ENCODE results near the gene EDEM1.
A peak's percentile ranks its signal among the peaks of the same experiment; 100 is the strongest.
"Not testable (repeated sequence)": the region's sequence is repeated elsewhere in the genome, so short reads cannot be mapped to it uniquely, and the experiment has no call there.

The EDEM1 gene

DNA sequence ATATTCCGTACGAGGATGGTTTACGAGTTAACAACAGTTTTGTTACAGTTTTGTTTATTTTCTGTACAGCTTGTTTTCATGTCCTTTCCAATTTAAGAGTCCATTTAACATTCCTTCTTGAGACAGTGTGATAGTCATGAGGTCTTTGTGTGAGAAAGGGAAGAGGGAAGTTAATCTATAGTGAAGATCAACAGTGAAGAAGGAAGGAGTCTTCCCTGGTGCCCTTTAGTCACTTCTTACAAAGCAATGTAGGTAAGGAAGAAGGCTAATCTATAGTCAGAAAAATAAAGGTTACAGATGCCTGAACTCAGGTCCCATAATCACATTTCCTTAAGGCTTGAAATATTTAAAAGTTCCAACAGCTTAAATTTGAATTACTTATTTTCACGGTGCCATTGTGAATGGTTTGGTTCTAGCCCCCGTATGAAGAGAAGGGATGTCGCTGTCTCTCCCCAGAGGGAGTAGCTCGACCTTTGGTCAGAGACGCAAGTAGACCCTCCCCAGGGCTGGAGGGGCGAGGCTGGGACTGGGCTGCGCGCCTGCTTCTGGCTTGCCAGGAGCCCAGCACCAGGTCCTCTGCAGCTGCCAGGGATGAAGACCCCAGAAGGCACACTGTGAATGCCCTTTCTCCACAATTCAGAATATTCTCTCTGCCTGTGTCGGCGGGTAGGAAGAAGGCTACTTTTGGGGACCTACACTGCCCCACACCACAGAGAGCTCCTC lies 34.9 kb downstream of the EDEM1 start:
- no peak for DNase-seq (ENCODE audit: low read depth)
- H3K4me3 ChIP-seq (ENCODE audit: low read depth, low read length): no peak overlapping the region

DNA sequence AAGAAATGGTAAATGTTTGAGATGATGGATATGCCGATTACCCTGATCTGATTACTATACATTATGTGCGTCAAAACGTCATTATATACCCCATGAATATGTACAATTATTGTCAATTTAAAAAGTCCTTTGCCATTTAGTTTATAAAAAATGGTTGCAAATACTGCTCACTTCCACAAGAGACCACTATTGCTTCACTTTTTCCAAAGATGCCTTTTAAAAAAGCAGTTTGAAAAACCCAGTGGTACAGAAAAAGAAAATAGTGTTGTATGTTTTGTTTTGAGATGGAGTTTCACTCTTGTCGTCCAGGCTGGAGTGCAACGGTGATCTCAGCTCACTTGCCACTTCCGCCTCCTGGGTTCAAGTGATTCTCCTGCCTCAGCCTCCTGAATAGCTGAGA lies 39.3 kb downstream of the EDEM1 start:
- peak; percentile 7 for DNase-seq (ENCODE audit: low read depth)
- no peak overlapping the region for H3K4me3 ChIP-seq (ENCODE audit: low read depth, low read length)

GRCh38 chr3:5227812-5228211 lies 40.3 kb downstream of the EDEM1 start:
- no peak for DNase-seq (ENCODE audit: low read depth)
- no peak overlapping the region for H3K4me3 ChIP-seq (ENCODE audit: low read depth, low read length)

DNA sequence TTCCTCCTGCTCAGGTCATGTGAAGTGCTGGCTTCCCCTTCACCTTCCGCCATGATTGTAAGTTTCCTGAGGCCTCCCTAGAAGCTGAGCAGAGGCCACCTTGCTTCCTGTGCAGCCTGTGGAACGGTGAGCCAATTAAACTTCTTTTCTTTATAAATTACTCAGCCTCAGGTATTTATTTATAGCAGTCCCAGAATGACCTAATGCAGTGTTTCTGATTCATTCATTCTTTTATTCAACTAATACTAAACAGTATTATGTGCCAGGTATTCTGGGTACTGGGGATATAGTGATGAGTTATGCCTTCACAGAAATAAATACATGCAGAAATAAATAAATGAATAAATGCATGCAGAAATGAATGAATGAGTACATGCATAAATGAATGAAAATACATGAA lies 41.9 kb downstream of the EDEM1 start:
- no peak overlapping the region for H3K4me3 ChIP-seq (ENCODE audit: low read depth, low read length)
- no peak for DNase-seq (ENCODE audit: low read depth)

GRCh38 chr3:5231074-5231473 lies 43.6 kb downstream of the EDEM1 start:
- H3K4me3 ChIP-seq (ENCODE audit: low read depth, low read length): no peak overlapping the region
- no peak for DNase-seq (ENCODE audit: low read depth)

DNA sequence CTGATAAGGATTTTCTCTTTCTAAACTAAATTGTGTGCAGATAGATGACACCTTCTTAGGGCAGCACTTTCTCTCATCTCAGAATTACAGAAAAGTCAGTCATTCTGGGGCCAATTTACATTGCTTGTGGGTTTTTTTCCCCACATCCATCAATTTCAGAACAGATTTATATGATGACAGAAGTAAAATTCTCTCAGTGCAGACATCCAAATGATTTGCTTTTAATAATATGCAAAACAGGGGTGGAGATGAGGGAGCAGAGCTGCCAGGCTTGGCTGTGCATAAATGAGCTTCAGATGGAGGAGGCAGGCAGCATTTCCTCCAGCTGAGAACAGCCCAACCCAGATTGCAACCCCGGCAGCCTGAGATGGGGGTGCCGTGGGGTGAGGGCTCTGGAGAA lies 44.0 kb downstream of the EDEM1 start:
- no peak for DNase-seq (ENCODE audit: low read depth)

DNA sequence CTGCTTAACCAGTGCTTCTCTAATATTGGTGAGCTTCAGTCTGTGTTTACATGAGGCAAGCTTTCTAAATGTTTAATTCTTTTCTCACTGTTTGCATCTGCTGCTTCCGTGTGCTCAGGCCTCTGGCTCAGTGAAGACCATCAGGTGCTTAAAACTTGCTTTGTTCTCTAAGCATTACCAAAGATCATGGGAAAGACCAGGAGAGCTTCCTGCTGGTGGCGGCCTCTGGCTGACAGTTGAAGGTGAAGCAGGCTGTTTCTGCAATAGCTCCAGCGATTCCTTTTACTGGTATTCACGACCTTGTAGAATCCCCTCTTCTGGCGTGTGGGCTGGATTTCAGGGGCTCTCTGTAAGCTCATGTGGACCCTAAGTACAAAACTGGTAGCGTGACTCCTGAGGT lies 45.1 kb downstream of the EDEM1 start:
- no peak for DNase-seq (ENCODE audit: low read depth)
- no peak overlapping the region for H3K4me3 ChIP-seq (ENCODE audit: low read depth, low read length)

More for the DNA sequence above, 44.0 kb downstream of the EDEM1 start:
- no peak overlapping the region for H3K4me3 ChIP-seq (ENCODE audit: low read depth, low read length)

DNA sequence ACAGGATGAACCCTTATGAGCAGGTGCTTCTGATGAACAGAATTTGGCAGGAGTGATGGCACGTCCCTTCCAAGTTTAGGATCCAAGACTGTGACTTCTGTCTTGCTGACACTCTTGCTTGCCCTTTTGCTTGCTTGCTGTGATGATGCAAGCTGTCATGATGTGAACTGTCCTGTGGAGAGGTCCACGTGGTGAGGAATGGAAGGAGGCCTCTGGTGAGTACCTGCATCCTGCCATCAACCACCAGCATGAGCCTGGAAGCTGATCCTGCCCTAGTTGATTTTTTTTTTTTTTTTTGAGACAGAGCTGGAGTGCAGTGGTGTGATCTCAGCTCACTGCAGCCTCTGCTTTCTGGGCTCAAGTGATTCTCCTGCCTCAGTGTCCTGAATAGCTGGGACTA lies 45.5 kb downstream of the EDEM1 start:
- H3K4me3 ChIP-seq (ENCODE audit: low read depth, low read length): no peak overlapping the region
- no peak for DNase-seq (ENCODE audit: low read depth)

DNA sequence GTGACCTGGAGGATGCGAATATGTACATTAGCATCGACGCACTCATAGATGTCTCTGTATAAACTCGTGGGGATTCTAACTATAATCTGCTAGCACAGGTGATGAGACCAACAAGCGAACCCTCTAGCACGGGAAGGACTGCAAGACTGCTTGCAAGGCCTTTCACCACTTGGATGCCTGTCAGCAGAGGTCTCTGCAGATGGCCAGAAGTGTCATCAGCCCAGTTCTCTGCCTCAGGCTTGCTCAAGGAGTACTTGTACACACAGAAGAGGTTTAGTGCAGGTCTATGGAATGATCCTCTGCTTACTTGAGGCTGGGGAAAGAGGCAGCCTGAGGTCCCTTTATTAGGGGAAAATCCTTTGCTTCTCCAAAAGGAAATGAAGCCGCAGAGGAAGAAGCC lies 48.1 kb downstream of the EDEM1 start:
- H3K4me3 ChIP-seq (ENCODE audit: low read depth, low read length): no peak overlapping the region
- DNase-seq (ENCODE audit: low read depth): no peak

- H3K4me3 ChIP-seq (ENCODE audit: low read depth, low read length): no peak overlapping the region
- no peak for DNase-seq (ENCODE audit: low read depth)
Measured at GRCh38 chr3:5238545-5238944, 51.0 kb downstream of the EDEM1 start.

GRCh38 chr3:5239602-5240001 lies 52.1 kb downstream of the EDEM1 start:
- DNase-seq (ENCODE audit: low read depth): no peak
- H3K4me3 ChIP-seq (ENCODE audit: low read depth, low read length): no peak overlapping the region

DNA sequence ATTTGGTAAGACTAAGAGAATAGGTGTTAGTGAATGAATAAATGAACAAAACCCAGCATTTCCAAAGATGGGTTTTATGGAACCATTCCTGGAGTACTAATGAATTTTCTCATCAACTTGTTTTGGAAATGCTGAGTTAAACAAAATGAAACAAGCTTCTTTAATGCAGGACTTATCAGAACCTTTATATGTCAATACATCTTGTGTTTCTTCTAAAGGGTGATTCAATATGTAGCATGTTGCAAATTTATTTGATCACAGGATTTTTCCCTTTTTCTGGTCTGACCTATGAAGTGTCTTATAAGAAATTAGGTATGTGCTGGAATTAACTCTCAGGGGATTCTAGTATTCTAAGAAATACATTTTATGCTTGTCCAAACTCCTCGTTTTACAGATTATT lies 53.2 kb downstream of the EDEM1 start:
- no peak overlapping the region for H3K4me3 ChIP-seq (ENCODE audit: low read depth, low read length)
- no peak for DNase-seq (ENCODE audit: low read depth)

DNA sequence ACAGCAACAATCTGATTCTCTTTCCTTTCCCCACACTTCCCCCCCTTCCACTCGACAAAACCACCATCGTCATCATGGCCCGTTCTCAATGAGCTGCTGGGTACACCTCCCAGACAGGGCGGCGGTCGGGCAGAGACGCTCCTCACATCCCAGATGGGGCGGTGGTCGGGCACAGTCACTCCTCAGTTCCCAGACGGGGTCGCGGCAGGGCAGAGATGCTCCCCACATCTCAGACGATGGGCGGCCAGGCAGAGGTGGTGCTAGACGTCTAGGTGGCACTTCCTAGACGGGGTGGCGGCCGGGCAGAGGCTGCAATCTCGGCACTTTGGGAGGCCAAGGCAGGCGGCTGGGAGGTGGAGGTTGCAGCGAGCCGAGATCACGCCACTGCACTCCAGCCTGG lies 55.3 kb downstream of the EDEM1 start:
- DNase-seq (ENCODE audit: low read depth); H3K4me3 ChIP-seq (ENCODE audit: low read depth, low read length): not testable (repeated sequence)

- no peak for DNase-seq (ENCODE audit: low read depth)
- no peak overlapping the region for H3K4me3 ChIP-seq (ENCODE audit: low read depth, low read length)
Measured at GRCh38 chr3:5245927-5246326, 58.4 kb downstream of the EDEM1 start.

GRCh38 chr3:5248822-5249221 lies 61.3 kb downstream of the EDEM1 start:
- no peak overlapping the region for H3K4me3 ChIP-seq (ENCODE audit: low read depth, low read length)
- DNase-seq (ENCODE audit: low read depth): no peak

DNA sequence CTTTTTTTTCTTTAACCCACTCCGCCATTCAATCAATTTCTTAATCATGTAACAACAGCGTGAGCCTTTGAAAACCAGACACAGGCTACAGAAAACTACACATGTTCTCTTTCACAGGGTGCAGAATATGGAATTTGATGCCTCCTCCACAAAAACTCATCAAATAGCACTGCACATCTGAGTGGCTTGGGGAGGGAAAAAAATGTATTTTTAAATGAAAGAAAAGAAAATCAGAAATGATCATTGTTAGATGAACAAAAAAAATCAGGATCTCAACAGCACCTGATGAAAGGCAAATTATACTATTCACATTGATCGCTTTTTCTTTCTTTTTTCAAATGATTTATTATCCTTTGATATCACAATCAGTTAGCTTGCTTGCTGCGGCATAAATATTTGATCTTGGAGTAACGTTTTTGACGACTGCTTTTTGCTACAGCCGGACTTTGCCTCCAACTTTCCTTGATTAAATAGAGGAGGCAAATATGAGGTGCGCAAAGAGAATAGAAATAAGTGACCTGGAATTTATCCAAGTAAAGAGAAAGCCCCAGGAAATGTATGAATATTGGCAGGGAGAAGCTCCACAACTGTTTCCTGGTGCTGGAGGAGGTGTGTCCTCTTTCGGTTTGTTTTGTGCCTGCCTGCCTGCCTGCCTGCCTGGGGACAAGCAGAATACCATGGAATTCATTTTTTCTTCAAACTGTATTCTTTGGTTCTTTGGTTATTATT lies 63.1 kb downstream of the EDEM1 start:
- peak overlapping the region; percentile 35 for H3K4me3 ChIP-seq (ENCODE audit: low read depth, low read length)
- DNase-seq (ENCODE audit: low read depth): no peak

DNA sequence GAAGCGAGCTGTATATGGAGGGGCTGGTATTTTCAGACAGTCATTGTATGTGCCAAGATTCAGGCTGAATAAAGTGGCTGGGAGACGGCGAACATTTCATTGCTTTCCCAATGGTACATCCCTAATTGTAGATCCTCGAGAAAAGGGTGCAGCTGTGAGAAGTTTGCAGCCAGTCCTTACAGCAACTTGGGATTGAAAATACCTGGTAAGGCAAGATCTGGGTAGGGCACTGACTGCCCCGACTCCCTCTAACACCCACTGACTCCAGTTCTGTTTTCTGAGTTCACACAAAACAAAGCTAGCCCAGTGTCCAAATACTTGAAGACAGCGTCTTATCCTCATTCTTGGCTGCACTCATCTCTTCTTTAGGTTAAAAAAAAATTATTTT lies 63.7 kb downstream of the EDEM1 start:
- no peak for DNase-seq (ENCODE audit: low read depth)
- H3K4me3 ChIP-seq (ENCODE audit: low read depth, low read length): peak overlapping the region; percentile 35

- no peak overlapping the region for H3K4me3 ChIP-seq (ENCODE audit: low read depth, low read length)
- no peak for DNase-seq (ENCODE audit: low read depth)
Measured at GRCh38 chr3:5252131-5252530, 64.6 kb downstream of the EDEM1 start.

DNA sequence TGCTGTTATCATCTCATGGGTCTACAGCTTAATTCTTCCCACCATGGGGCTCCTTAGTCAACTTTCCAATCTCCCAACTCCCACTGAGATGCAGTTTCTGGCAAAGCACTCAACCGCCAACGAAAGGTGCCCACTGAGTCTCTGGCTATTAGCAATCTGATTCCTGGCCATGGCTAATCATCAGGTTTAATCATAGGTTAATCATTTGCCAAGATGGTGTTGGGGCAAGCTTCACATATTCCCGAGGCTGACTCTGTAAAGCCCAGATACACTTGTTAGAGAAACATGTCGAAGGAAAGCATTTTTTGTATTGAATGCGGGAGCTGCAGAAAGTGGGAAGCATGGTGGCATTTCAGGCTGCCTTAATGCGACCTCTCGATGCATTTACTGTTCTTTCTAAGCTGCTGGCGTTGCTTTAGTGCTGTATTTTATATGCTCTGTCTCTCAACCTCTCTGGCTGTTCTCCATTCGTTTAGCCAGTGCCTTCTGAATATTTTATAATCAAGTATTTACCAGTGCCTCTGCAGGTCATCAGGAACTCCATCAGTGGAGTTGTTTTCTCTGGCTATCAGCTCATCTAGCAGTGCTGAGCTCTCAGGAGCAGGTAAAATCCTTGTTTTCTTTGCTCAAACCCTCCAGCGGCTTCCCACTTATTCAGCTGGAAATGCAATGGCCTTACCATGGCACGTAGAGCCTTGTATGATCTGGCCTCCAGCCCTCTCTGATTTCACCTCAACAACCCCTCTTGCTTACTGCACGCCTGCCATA lies 67.0 kb downstream of the EDEM1 start:
- DNase-seq (ENCODE audit: low read depth): no peak

More for the DNA sequence above, 67.0 kb downstream of the EDEM1 start:
- no peak overlapping the region for H3K4me3 ChIP-seq (ENCODE audit: low read depth, low read length)
